Neural crest cell (in vitro differentiated cells): ENCODE measurements around the gene HTT-AS. TPM values are rescaled to one million over a fixed set of nuclear protein-coding genes. Genes with fewer than 3 reads are reported as not detected.

Source experiments
- DNase-seq: peaks from one replicate; pipeline ENCODE4 v3.0.0; 2021; ENCODE audit warnings: low read depth, mixed read lengths, low spot score
- H3K27ac Mint-ChIP-seq: one replicate; pipeline ENCODE4 v1.8.0; 2021; ENCODE audit warnings: mild to moderate bottlenecking, mixed read lengths; ENCODE audit not compliant: unreplicated experiment
- H3K27me3 Mint-ChIP-seq: 2 replicates; pipeline ENCODE4 v1.8.0; 2021; ENCODE audit warnings: low read depth, mild to moderate bottlenecking, mixed read lengths
- H3K36me3 Mint-ChIP-seq: 2 replicates; pipeline ENCODE4 v1.8.0; 2021; ENCODE audit warnings: low read depth, mild to moderate bottlenecking, mixed read lengths
- H3K4me1 Mint-ChIP-seq: 2 replicates; pipeline ENCODE4 v1.8.0; 2021; ENCODE audit warnings: mixed read lengths
- H3K4me3 Mint-ChIP-seq: one replicate; pipeline ENCODE4 v1.8.0; 2021; ENCODE audit warnings: mild to moderate bottlenecking, mixed read lengths
- H3K9me3 Mint-ChIP-seq: 2 replicates; pipeline ENCODE4 v1.8.0; 2021; ENCODE audit warnings: mixed read lengths
- total RNA-seq: library from RNA; stranded (reverse); gene quantifications from 2 replicates; pipeline ENCODE4 v1.2.1, GENCODE V29; 2021
- TF ChIP-seq, protein P1 (sequence below): fragments of 200-600 bp; sonication (generic); conservative IDR thresholded peaks from 2 replicates; pipeline ENCODE4 v1.5.0; 2021; ENCODE audit warnings: antibody characterized with exemption, mild to moderate bottlenecking

HTT-AS gene
- total RNA-seq, 1 donor from 2014 or later = not detected

DNA sequence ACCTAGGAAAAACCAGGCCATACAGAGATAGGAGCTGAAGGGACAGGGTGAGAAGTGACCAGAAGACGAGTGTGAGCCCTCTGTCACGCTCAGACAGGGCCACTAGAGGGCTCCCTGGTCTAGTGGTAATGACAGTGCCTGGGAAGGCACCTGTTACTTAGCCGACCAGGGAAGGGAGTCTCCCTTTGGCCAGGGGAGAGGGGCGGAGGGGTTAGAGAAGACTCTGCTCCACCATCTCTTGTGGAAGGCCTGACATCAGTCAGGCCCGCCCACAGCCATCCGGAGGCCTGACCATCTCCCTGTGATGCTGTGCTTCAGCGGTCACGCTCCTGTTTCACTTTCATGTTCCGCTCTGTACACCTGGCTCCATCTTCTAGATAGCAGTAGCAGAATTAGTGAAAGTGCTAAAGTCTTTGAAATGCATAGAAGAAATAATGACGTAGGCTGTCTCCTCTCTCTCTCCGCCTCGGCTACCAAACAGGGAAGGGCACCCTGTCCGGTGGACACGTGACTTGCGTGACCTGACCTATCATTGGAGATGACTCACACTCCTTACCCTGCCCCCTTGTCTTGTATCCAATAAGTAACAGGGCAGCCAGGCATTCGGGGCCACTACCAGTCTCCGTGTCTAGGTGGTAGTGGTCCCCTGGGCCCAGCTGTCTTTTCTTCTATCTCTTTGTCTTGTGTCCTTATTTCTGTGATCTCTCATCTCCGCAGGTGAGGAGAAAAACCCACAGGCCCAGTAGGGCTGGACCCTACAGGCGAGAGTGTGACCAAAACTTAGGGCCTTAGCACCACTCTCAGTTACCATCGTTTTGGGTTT is 26.7 kb downstream of the HTT-AS start:
- no peak overlapping the region for H3K4me3 Mint-ChIP-seq
- peaks cover 32% of the 10 kb centered on the region for H3K27me3 Mint-ChIP-seq
- peak; percentile 57 for DNase-seq
- no peaks in the 10 kb centered on the region for H3K9me3 Mint-ChIP-seq
- TF ChIP-seq, protein P1, sequence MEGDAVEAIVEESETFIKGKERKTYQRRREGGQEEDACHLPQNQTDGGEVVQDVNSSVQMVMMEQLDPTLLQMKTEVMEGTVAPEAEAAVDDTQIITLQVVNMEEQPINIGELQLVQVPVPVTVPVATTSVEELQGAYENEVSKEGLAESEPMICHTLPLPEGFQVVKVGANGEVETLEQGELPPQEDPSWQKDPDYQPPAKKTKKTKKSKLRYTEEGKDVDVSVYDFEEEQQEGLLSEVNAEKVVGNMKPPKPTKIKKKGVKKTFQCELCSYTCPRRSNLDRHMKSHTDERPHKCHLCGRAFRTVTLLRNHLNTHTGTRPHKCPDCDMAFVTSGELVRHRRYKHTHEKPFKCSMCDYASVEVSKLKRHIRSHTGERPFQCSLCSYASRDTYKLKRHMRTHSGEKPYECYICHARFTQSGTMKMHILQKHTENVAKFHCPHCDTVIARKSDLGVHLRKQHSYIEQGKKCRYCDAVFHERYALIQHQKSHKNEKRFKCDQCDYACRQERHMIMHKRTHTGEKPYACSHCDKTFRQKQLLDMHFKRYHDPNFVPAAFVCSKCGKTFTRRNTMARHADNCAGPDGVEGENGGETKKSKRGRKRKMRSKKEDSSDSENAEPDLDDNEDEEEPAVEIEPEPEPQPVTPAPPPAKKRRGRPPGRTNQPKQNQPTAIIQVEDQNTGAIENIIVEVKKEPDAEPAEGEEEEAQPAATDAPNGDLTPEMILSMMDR = peak; percentile 79
- H3K27ac Mint-ChIP-seq = peak overlapping the region; percentile 68
- no peaks in the 10 kb centered on the region for H3K36me3 Mint-ChIP-seq
- peaks cover 5% of the 10 kb centered on the region for H3K4me1 Mint-ChIP-seq

DNA sequence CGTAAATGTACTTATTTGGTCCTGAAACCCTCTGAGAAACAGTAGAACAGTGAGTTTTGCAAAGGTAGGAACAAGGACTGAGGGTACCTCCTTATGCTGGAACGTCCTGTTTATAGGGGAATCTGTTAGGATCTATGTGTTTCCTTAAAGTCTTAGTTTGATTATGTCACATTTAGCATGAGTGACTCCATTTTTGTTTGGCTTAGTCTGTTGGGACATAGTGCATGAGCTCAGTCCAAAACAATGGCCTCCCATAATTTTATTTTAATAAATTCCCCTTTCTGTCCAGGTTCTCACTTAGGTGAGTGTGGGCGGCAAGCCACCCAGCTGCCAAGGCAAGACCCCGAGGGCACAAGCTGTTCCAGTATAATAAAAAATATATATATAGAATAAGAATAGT is 27.7 kb downstream of the HTT-AS start:
- H3K27me3 Mint-ChIP-seq = peaks cover 27% of the 10 kb centered on the region
- H3K4me1 Mint-ChIP-seq = peaks cover 5% of the 10 kb centered on the region
- no peak overlapping the region for H3K4me3 Mint-ChIP-seq
- TF ChIP-seq, protein P1 = no peak
- DNase-seq = no peak
- H3K9me3 Mint-ChIP-seq = no peaks in the 10 kb centered on the region
- H3K27ac Mint-ChIP-seq = no peak overlapping the region
- no peaks in the 10 kb centered on the region for H3K36me3 Mint-ChIP-seq

DNA sequence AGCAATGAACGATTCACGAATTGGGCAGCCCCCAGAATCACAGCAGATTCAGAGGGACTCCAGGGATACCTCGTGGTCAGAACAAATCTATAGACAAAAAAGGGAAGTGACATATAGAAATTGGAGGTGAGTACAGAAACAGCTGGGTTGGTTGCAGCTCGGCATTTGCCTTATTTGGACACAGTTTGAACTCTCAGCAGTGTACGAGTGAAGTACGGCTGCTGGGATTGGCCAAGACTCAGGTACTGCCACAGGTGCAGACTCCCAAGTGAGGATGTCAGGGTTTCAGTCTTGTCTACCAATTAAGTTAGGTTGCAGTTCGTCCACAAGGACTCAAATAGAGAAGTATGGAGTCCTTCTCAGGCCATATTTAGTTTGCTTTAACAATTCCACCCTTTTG is 28.2 kb downstream of the HTT-AS start:
- no peak for DNase-seq
- no peaks in the 10 kb centered on the region for H3K9me3 Mint-ChIP-seq
- H3K36me3 Mint-ChIP-seq = no peaks in the 10 kb centered on the region
- H3K27me3 Mint-ChIP-seq = peaks cover 25% of the 10 kb centered on the region
- TF ChIP-seq, protein P1 = no peak
- peaks cover 5% of the 10 kb centered on the region for H3K4me1 Mint-ChIP-seq
- no peak overlapping the region for H3K27ac Mint-ChIP-seq
- no peak overlapping the region for H3K4me3 Mint-ChIP-seq

DNA sequence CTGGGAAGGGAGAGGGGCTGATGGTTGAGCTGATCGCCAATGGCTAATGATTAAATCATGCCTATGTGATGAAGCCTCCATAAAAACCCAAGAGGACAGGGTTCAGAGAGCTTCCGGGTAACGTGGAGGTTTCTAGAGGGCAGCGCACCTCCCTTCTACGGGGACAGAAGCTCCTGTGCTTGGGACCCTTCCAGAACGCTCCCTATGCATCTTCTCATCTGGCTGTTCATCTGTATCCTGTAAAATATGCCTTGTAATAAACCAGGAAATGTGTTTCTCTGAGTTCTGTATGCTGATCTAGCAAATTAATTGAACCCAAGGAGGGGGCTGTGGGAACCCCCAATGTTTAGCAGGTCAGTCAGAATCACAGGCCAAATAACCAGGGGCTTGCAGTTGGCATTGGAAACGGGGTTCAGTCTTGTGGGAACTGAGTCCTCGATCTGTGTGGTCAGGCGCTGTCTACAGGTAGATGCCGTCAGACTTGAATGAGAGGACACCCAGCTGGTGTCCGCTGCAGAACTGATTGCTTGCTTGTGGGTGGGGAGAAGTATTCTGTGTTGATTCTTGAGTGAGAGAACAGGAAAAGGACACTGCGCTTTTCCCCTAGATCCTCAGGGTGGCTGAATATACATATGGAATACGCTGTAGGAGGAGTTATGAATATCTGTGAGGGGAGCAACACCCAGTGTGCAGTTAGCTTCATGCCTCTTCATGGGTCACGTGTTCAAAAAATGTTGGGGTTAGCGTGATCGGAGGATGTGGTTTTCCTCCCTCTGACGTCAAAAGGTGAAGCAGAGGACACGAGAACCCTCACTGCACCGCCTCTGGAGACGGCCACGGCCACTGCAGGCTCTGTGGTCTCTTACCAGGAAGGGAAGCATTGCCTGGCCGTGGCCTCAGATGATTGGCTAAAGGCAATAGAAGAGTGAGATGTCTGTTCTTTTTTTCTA is 29.2 kb downstream of the HTT-AS start:
- no peak for DNase-seq
- peaks cover 5% of the 10 kb centered on the region for H3K4me1 Mint-ChIP-seq
- H3K27ac Mint-ChIP-seq = no peak overlapping the region
- H3K4me3 Mint-ChIP-seq = no peak overlapping the region
- H3K27me3 Mint-ChIP-seq = peaks cover 19% of the 10 kb centered on the region
- TF ChIP-seq, protein P1 = no peak
- no peaks in the 10 kb centered on the region for H3K9me3 Mint-ChIP-seq
- H3K36me3 Mint-ChIP-seq = no peaks in the 10 kb centered on the region

DNA sequence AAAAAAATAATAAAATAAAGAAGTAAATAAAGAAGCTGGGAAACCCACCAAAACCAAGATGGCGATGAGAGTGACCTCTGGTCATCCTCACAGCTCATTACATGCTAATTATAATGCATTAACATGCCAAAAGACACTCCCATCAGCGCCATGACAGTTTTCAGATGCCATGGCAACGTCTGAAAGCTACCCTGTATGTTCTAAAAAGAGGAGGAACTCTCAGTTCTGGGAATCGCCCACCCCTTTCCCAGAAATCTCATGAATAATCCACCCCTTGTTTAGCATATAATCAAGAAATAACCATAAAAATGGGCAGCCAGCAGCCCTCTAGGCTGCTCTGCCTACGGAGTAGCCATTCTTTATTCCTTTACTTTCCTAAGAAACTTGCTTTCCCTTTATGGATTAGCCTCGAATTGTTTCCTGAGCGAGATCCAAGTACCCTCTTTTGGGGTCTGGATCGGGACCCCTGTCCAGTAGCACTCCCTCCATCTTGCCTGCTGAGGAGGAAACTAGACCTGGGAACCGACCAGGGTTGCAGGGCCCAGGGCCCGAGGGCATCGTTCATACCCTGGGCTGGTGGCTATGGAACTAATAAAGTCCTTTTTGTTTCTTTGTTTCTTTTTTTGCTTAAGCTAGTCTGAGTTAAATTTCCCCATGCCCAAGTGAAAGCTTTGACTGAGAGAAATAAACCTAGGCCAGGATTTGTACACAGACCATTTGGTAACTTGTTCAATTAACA is 30.9 kb downstream of the HTT-AS start:
- TF ChIP-seq, protein P1 = no peak
- Mint-ChIP-seq H3K9me3 (no peaks in the 10 kb centered on the region), H3K27me3 (peaks cover 6% of the 10 kb centered on the region), H3K4me1 (peaks cover 5% of the 10 kb centered on the region), H3K4me3 (no peak overlapping the region), H3K36me3 (no peaks in the 10 kb centered on the region), H3K27ac (no peak overlapping the region)
- no peak for DNase-seq
